Measurements from ENCODE around the gene IMP4. TPM values are rescaled to one million over a fixed set of nuclear protein-coding genes. Genes with fewer than 3 reads are reported as not detected.
A peak's percentile ranks its signal among the peaks of the same experiment; 100 is the strongest.

IMP4 gene
- total and polyA plus RNA-seq, 10 of the 15 experiments (the other 5 are each of a cell fraction or from before 2014, with no cell fraction given) = 41.4 to 242 (median 166) TPM

DNA sequence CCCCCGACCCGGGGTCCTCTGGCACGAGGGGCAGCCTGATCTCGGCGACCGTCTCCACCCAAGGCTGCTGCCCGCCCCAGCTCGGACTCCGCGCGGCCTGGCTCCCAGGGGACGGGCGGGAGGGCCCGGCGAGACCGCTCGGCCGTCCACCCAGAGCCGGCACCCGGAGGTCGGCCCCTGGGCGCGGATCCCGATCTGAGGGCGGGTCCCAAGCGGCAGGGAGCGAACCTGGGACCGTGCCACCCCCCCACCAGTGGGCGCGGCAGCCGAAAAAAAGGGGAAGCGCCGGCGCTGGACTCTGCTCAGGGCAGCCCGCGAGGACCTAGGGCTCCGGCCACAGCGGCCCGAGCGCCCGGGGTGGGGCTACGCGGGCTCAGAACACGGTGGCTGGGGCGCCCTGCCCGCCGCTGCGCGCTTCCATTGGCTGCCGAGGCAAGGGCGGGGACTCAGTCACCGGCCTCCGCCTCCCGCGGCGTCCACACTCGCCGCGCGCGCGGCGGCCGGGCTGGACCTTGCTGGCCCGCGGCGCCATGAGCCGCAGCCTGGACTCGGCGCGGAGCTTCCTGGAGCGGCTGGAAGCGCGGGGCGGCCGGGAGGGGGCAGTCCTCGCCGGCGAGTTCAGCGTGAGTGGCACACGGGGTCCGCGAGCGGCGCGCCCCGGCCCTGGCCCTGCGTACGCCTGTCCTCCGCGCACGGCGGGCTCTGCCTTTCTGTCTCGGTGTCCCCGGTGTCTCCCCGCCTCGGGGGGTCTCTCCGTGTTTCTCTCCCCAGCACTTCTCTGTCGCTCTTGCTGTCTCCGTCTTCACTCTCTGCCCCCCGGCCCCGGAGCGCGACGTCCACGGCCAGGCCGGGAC is 13.1 kb downstream of the IMP4 start, which contains the start of gene PTPN18 (continued):
- TF ChIP-seq MYC (IDR thresholded peaks at IDR 0.05; ENCODE audit: insufficient read depth, insufficient read length, insufficient replicate concordance, low read length, severe bottlenecking) (peak; percentile 34), MTA3 (IDR thresholded peaks at IDR 0.05; ENCODE audit: borderline replicate concordance, low read length) (no peak), STAT3 (IDR thresholded peaks at IDR 0.05; ENCODE audit: low read depth, low read length) (no peak), TARDBP (IDR thresholded peaks at IDR 0.05; ENCODE audit: borderline replicate concordance) (no peak), PAX5 (IDR thresholded peaks at IDR 0.05; ENCODE audit: borderline replicate concordance, low read depth, low read length) (no peak), GATAD2B (conservative IDR thresholded peaks at IDR 0.05; ENCODE audit: low read depth) (peak; percentile 64)
- TF ChIP-seq, protein P1, sequence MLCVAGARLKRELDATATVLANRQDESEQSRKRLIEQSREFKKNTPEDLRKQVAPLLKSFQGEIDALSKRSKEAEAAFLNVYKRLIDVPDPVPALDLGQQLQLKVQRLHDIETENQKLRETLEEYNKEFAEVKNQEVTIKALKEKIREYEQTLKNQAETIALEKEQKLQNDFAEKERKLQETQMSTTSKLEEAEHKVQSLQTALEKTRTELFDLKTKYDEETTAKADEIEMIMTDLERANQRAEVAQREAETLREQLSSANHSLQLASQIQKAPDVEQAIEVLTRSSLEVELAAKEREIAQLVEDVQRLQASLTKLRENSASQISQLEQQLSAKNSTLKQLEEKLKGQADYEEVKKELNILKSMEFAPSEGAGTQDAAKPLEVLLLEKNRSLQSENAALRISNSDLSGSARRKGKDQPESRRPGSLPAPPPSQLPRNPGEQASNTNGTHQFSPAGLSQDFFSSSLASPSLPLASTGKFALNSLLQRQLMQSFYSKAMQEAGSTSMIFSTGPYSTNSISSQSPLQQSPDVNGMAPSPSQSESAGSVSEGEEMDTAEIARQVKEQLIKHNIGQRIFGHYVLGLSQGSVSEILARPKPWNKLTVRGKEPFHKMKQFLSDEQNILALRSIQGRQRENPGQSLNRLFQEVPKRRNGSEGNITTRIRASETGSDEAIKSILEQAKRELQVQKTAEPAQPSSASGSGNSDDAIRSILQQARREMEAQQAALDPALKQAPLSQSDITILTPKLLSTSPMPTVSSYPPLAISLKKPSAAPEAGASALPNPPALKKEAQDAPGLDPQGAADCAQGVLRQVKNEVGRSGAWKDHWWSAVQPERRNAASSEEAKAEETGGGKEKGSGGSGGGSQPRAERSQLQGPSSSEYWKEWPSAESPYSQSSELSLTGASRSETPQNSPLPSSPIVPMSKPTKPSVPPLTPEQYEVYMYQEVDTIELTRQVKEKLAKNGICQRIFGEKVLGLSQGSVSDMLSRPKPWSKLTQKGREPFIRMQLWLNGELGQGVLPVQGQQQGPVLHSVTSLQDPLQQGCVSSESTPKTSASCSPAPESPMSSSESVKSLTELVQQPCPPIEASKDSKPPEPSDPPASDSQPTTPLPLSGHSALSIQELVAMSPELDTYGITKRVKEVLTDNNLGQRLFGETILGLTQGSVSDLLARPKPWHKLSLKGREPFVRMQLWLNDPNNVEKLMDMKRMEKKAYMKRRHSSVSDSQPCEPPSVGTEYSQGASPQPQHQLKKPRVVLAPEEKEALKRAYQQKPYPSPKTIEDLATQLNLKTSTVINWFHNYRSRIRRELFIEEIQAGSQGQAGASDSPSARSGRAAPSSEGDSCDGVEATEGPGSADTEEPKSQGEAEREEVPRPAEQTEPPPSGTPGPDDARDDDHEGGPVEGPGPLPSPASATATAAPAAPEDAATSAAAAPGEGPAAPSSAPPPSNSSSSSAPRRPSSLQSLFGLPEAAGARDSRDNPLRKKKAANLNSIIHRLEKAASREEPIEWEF (IDR thresholded peaks at IDR 0.05; ENCODE audit: insufficient replicate concordance, low read depth, low read length) = no peak
- TF ChIP-seq, protein P2, sequence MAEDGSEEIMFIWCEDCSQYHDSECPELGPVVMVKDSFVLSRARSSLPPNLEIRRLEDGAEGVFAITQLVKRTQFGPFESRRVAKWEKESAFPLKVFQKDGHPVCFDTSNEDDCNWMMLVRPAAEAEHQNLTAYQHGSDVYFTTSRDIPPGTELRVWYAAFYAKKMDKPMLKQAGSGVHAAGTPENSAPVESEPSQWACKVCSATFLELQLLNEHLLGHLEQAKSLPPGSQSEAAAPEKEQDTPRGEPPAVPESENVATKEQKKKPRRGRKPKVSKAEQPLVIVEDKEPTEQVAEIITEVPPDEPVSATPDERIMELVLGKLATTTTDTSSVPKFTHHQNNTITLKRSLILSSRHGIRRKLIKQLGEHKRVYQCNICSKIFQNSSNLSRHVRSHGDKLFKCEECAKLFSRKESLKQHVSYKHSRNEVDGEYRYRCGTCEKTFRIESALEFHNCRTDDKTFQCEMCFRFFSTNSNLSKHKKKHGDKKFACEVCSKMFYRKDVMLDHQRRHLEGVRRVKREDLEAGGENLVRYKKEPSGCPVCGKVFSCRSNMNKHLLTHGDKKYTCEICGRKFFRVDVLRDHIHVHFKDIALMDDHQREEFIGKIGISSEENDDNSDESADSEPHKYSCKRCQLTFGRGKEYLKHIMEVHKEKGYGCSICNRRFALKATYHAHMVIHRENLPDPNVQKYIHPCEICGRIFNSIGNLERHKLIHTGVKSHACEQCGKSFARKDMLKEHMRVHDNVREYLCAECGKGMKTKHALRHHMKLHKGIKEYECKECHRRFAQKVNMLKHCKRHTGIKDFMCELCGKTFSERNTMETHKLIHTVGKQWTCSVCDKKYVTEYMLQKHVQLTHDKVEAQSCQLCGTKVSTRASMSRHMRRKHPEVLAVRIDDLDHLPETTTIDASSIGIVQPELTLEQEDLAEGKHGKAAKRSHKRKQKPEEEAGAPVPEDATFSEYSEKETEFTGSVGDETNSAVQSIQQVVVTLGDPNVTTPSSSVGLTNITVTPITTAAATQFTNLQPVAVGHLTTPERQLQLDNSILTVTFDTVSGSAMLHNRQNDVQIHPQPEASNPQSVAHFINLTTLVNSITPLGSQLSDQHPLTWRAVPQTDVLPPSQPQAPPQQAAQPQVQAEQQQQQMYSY (CRISPR knock-in tag; IDR thresholded peaks at IDR 0.05) = no peak
- TF ChIP-seq, protein P3, sequence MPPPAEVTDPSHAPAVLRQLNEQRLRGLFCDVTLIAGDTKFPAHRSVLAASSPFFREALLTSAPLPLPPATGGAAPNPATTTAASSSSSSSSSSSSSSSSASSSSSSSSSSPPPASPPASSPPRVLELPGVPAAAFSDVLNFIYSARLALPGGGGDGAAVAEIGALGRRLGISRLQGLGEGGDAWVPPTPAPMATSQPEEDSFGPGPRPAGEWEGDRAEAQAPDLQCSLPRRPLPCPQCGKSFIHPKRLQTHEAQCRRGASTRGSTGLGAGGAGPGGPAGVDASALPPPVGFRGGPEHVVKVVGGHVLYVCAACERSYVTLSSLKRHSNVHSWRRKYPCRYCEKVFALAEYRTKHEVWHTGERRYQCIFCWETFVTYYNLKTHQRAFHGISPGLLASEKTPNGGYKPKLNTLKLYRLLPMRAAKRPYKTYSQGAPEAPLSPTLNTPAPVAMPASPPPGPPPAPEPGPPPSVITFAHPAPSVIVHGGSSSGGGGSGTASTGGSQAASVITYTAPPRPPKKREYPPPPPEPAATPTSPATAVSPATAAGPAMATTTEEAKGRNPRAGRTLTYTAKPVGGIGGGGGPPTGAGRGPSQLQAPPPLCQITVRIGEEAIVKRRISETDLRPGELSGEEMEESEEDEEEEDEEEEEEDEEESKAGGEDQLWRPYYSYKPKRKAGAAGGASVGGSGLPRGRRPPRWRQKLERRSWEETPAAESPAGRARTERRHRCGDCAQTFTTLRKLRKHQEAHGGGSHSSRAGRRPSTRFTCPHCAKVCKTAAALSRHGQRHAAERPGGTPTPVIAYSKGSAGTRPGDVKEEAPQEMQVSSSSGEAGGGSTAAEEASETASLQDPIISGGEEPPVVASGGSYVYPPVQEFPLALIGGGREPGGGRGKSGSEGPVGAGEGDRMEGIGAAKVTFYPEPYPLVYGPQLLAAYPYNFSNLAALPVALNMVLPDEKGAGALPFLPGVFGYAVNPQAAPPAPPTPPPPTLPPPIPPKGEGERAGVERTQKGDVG (CRISPR knock-in tag; IDR thresholded peaks at IDR 0.05) = no peak
- TF ChIP-seq, protein P4, sequence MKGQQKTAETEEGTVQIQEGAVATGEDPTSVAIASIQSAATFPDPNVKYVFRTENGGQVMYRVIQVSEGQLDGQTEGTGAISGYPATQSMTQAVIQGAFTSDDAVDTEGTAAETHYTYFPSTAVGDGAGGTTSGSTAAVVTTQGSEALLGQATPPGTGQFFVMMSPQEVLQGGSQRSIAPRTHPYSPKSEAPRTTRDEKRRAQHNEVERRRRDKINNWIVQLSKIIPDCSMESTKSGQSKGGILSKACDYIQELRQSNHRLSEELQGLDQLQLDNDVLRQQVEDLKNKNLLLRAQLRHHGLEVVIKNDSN (IDR thresholded peaks at IDR 0.05; ENCODE audit: borderline replicate concordance, extremely low read length, insufficient read depth, low read depth, low read length) = no peak
- TF ChIP-seq, protein P5, sequence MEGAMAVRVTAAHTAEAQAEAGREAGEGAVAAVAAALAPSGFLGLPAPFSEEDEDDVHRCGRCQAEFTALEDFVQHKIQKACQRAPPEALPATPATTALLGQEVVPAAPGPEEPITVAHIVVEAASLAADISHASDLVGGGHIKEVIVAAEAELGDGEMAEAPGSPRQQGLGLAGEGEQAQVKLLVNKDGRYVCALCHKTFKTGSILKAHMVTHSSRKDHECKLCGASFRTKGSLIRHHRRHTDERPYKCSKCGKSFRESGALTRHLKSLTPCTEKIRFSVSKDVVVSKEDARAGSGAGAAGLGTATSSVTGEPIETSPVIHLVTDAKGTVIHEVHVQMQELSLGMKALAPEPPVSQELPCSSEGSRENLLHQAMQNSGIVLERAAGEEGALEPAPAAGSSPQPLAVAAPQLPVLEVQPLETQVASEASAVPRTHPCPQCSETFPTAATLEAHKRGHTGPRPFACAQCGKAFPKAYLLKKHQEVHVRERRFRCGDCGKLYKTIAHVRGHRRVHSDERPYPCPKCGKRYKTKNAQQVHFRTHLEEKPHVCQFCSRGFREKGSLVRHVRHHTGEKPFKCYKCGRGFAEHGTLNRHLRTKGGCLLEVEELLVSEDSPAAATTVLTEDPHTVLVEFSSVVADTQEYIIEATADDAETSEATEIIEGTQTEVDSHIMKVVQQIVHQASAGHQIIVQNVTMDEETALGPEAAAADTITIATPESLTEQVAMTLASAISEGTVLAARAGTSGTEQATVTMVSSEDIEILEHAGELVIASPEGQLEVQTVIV (IDR thresholded peaks at IDR 0.05; ENCODE audit: borderline replicate concordance, partially characterized antibody) = no peak

All from GM12878 (cell line).